Measurements from ENCODE around the gene WTAP. TPM values are rescaled to one million over a fixed set of nuclear protein-coding genes. Genes with fewer than 3 reads are reported as not detected.

The WTAP gene
- total RNA-seq, 4 donors from 2014 or later: 32.6 to 119 (median 88.1) TPM

- Histone ChIP-seq H3K4me3 (no peak overlapping the region), H3K27ac (peak overlapping the region; percentile 1 to 29 (median 7)), H3K9me3 (no peaks in the 10 kb centered on the region), H3K36me3 (peaks cover 0 to 45% (median 15%) of the 10 kb centered on the region in 4 donors), H3K27me3 (no peaks in the 10 kb centered on the region), H3K4me1 (peaks cover 0 to 33% (median 3%) of the 10 kb centered on the region in 4 donors)
- intact Hi-C loops (cut with DNase I; ENCODE audit: low total_unique reads) (no loop called here), in situ Hi-C loops (cut with MboI; ENCODE audit: low pct_ligation_motif_present in 1 of 4, low pct_unique_long_range_greater_than_20kb in 1 of 4, low sequenced_read_pairs in 3 of 4) (loop anchor here in 3 of 4 donors (25.0 kb wide), 3 partner anchors 107 to 382 kb away; partner anchors contain the start of genes MRPL18 (in 2 of the 3), TCP1 (in 2 of the 3) and IGF2R (in 1 of the 3))
- TF ChIP-seq EP300 (IDR thresholded peaks at IDR 0.05; ENCODE audit: low read depth) (no peak), POLR2AphosphoS5 (IDR thresholded peaks at IDR 0.05) (no peak), CTCF (IDR thresholded peaks at IDR 0.05) (no peak), POLR2A (IDR thresholded peaks at IDR 0.05) (no peak)
- 62 to 63% methylated on average over 2 to 3 of the region's 3 CpGs for WGBS, 2 donors (ENCODE audit: low coverage in 1 of 2)
- DNase-seq: no peak
These were observed 47.2 kb upstream of the WTAP start for GRCh38 chr6:159680104-159680503.

GRCh38 chr6:159681191-159681880 lies 46.0 kb upstream of the WTAP start:
- Histone ChIP-seq H3K36me3 (peaks cover 0 to 53% (median 15%) of the 10 kb centered on the region in 4 donors), H3K4me3 (no peak overlapping the region), H3K27me3 (no peaks in the 10 kb centered on the region), H3K27ac (no peak overlapping the region), H3K9me3 (no peaks in the 10 kb centered on the region), H3K4me1 (peaks cover 0 to 37% (median 3%) of the 10 kb centered on the region in 4 donors)
- intact Hi-C loops (cut with DNase I; ENCODE audit: low total_unique reads) (no loop called here), in situ Hi-C loops (cut with MboI; ENCODE audit: low pct_ligation_motif_present in 1 of 4, low pct_unique_long_range_greater_than_20kb in 1 of 4, low sequenced_read_pairs in 3 of 4) (loop anchor here in 3 of 4 donors (25.0 kb wide), 3 partner anchors 106 to 381 kb away; partner anchors contain the start of genes MRPL18 (in 2 of the 3), TCP1 (in 2 of the 3) and IGF2R (in 1 of the 3))
- TF ChIP-seq CTCF (IDR thresholded peaks at IDR 0.05): no peak
- no peak for TF ChIP-seq POLR2AphosphoS5 (IDR thresholded peaks at IDR 0.05)
- no peak for TF ChIP-seq EP300 (IDR thresholded peaks at IDR 0.05; ENCODE audit: low read depth)
- no peak for TF ChIP-seq POLR2A (IDR thresholded peaks at IDR 0.05)
- DNase-seq: no peak
- 80 to 85% methylated on average over 9 to 10 of the region's 10 CpGs for WGBS, 2 donors (ENCODE audit: low coverage in 1 of 2)

- Histone ChIP-seq H3K9me3 (no peaks in the 10 kb centered on the region), H3K4me1 (peaks cover 0 to 37% (median 3%) of the 10 kb centered on the region in 4 donors), H3K27me3 (no peaks in the 10 kb centered on the region), H3K27ac (no peak overlapping the region), H3K4me3 (no peak overlapping the region), H3K36me3 (peaks cover 0 to 60% (median 17%) of the 10 kb centered on the region in 4 donors)
- 47 to 54% methylated on average over 3 of the region's 3 CpGs for WGBS, 2 donors (ENCODE audit: low coverage in 1 of 2)
- no peak for TF ChIP-seq POLR2A (IDR thresholded peaks at IDR 0.05)
- no peak for TF ChIP-seq EP300 (IDR thresholded peaks at IDR 0.05; ENCODE audit: low read depth)
- no peak for TF ChIP-seq CTCF (IDR thresholded peaks at IDR 0.05)
- no peak for TF ChIP-seq POLR2AphosphoS5 (IDR thresholded peaks at IDR 0.05)
- DNase-seq: no peak
- intact Hi-C loops (cut with DNase I; ENCODE audit: low total_unique reads): no loop called here
- in situ Hi-C loops (cut with MboI; ENCODE audit: low pct_ligation_motif_present in 1 of 4, low pct_unique_long_range_greater_than_20kb in 1 of 4, low sequenced_read_pairs in 3 of 4): loop anchor here in 3 of 4 donors (25.0 kb wide), 3 partner anchors 105 to 380 kb away; partner anchors contain the start of genes MRPL18 (in 2 of the 3), TCP1 (in 2 of the 3) and IGF2R (in 1 of the 3)
These were observed 45.0 kb upstream of the WTAP start for GRCh38 chr6:159682295-159682694.

- no peaks in the 10 kb centered on the region for H3K9me3 ChIP-seq
- H3K27me3 ChIP-seq: no peaks in the 10 kb centered on the region
- peaks cover 0 to 62% (median 19%) of the 10 kb centered on the region in 4 donors for H3K36me3 ChIP-seq
- no peak for DNase-seq
- 89% methylated on average over 1 of the region's 1 CpG; no CpG with 5 or more reads in 1 of the 2 donors for WGBS, 2 donors (ENCODE audit: low coverage in 1 of 2)
- intact Hi-C loops (cut with DNase I; ENCODE audit: low total_unique reads): no loop called here
- no peak overlapping the region for H3K27ac ChIP-seq
- no peak overlapping the region for H3K4me3 ChIP-seq
- peaks cover 0 to 37% (median 3%) of the 10 kb centered on the region in 4 donors for H3K4me1 ChIP-seq
- TF ChIP-seq POLR2A (IDR thresholded peaks at IDR 0.05): no peak
- in situ Hi-C loops (cut with MboI; ENCODE audit: low pct_ligation_motif_present in 1 of 4, low pct_unique_long_range_greater_than_20kb in 1 of 4, low sequenced_read_pairs in 3 of 4): loop anchor here in 3 of 4 donors (25.0 kb wide), 3 partner anchors 104 to 379 kb away; partner anchors contain the start of genes MRPL18 (in 2 of the 3), TCP1 (in 2 of the 3) and IGF2R (in 1 of the 3)
These were observed 44.5 kb upstream of the WTAP start for GRCh38 chr6:159682810-159683209.

All from transverse colon (tissue), 4 donors.